ENCODE results near the gene PLG.

DNA sequence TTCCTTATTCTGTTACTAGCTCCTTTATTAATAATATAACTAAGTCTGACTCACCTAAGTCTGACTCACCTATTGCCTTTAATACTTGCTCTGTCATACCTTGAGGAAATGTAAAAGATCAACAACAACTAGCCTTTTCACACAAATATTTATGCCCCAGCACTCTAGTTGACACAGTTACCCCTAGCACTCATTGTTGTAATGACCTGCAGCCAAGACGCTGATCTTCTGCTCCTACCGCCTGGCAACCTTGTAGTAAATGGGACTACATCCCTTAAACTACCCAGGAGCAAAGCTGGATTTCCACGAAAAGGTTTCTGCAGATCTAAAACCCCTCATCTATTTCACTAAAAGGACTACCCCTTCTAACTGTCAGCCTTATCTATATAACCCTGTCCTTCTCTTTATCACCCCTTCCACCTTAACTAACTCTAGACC lies 90.0 kb downstream of the PLG start:
- TF ChIP-seq POLR2A (IDR thresholded peaks at IDR 0.05; ENCODE audit: extremely low read depth, insufficient read length): no peak
- TF ChIP-seq, protein P1, sequence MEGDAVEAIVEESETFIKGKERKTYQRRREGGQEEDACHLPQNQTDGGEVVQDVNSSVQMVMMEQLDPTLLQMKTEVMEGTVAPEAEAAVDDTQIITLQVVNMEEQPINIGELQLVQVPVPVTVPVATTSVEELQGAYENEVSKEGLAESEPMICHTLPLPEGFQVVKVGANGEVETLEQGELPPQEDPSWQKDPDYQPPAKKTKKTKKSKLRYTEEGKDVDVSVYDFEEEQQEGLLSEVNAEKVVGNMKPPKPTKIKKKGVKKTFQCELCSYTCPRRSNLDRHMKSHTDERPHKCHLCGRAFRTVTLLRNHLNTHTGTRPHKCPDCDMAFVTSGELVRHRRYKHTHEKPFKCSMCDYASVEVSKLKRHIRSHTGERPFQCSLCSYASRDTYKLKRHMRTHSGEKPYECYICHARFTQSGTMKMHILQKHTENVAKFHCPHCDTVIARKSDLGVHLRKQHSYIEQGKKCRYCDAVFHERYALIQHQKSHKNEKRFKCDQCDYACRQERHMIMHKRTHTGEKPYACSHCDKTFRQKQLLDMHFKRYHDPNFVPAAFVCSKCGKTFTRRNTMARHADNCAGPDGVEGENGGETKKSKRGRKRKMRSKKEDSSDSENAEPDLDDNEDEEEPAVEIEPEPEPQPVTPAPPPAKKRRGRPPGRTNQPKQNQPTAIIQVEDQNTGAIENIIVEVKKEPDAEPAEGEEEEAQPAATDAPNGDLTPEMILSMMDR (IDR thresholded peaks at IDR 0.05; ENCODE audit: low read depth, low read length): no peak
- TF ChIP-seq, protein P2, sequence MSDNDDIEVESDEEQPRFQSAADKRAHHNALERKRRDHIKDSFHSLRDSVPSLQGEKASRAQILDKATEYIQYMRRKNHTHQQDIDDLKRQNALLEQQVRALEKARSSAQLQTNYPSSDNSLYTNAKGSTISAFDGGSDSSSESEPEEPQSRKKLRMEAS (IDR thresholded peaks at IDR 0.05; ENCODE audit: low read depth, low read length): no peak
